Hematopoietic multipotent progenitor cell (in vitro differentiated cells): ENCODE data around the gene REC114. TPM values are rescaled to one million over a fixed set of nuclear protein-coding genes. Genes with fewer than 3 reads are reported as not detected.
"Not testable (repeated sequence)": the region's sequence is repeated elsewhere in the genome, so short reads cannot be mapped to it uniquely, and the experiment has no call there.

ENCODE experiments used
- DNase-seq, 3 donors: peaks; one replicate each; pipeline ENCODE4 v3.0.0-alpha.2; 2011 to 2015; ENCODE audit warnings: low read depth in 2 of 3, low spot score in 2 of 3
- total RNA-seq: library from RNA; depleted of rRNA; stranded (reverse); fragments of >200 nt; gene quantifications from one replicate; pipeline ENCODE4 v1.2.3, GENCODE V29; 2012

The REC114 gene
- total RNA-seq, 1 donor = not detected

DNA sequence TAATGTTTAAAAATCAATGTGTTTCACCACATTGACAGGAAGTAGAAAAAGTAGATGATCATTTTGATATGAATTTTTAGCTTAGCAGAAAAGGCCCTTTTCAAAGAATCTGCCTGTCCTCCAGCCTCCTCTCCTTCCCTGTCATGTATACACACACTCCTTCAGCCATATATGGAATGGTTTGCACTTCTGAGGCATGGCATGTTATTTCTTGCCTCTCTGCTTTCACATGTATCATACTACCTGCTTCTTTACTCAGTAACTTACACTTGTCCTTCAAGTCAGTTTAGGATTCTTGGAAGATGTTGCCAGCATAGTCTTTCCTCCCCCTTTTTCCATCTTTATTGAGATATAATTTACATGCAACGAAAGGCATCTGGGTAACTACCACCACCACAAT is 79.0 kb downstream of the REC114 start:
- DNase-seq = no peak

DNA sequence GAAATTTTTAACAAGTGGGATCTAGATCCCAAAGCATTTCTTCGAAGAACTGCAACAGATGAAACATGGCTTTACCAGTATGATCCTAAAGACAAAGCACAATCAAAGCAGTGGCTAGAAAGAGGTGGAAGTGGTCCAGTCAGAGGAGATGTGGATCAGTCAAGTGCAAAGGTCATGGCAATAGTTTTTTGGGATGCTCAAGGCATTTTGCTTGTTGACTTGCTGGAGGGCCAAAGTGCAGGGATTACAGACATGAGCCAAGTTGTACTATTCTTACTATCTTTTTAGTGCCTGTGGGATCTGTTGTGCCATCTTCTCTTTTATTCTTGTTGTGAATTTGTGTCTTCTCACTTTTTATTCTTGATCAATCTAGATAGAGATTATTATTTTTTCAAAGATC is 82.0 kb downstream of the REC114 start:
- no peak for DNase-seq

DNA sequence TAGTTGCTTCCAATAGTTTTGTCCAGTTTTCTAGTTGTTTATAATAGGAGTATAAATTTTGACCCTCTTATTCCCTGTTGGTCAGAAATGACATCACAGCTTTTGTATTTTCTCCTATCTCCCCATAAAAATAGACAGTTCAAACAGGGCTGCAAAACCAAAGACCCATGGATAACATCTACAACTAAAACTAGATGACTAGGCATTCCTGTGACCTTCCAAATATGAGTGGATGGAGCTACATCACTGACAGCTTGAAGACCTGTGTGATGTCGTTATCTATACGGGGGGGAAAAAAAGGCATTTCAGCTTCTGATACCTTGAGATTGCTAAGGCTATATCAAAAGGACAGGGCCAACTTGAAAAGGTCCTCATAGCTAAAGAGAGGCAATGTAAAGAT is 84.6 kb downstream of the REC114 start:
- DNase-seq = no peak

DNA sequence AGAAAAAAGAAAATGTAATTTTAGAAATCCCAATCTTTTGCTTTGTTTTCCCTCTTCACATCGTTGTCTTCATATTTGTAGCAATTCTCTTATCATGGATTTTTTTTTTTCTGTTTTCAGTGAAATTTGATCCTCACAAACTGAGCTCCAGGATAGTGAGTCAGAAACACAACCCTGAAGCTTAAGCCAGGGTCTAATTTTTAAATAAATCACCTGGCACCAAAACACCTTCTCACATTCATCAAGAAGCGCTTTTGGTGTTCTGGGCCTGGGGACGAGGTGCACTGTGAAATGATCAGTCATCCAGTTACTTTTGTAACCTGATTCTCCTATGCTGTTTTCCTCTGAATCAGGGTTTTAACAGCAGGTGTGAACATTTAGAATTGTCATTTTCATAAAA is 87.7 kb downstream of the REC114 start:
- DNase-seq = no peak

DNA sequence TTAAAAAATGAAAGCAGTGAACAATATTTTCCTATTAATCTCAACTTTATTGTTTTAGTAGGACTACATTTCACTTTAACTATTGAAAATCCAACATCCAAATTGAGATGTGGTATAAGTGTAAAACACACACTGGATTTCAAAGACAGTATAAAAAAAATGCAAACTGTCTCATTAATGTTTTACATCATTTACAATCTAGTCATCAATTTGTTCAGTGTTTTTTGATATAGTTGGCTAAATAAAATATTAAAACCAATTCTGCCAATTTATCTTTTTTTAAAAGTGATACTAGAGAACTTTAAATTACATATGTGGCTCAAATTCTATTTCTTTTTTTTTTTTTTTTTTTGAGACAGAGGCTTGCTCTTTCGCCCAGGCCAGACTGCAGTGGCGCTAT is 95.2 kb downstream of the REC114 start:
- no peak for DNase-seq

DNA sequence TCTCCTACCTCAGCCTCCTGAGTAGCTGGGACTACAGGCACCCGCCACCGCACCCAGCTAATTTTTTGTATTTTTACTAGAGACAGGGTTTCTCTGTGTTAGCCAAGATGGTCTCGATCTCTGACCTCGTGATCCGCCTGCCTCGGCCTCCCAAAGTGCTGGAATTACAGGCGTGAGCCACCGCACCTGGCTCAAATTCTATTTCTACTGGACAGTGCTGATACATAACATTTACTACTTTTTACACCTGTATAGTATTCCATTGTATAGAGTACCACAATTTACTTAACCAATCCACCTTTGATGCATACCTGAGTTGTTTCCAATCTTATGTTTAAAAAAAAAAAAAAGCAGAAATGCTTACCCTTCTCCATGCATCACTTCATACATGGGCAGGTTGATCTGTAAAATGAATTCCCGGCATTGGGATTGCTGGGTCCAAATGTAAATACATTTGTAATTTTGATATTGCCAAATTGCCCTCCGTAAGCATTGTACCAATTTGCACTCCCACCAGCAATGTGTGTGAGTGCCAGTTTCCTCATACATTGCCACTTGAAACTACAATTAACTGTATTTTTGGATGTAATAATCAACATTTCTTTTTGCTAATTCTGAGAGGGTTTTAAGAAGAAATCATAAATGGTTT is 95.7 kb downstream of the REC114 start:
- no peak for DNase-seq

DNA sequence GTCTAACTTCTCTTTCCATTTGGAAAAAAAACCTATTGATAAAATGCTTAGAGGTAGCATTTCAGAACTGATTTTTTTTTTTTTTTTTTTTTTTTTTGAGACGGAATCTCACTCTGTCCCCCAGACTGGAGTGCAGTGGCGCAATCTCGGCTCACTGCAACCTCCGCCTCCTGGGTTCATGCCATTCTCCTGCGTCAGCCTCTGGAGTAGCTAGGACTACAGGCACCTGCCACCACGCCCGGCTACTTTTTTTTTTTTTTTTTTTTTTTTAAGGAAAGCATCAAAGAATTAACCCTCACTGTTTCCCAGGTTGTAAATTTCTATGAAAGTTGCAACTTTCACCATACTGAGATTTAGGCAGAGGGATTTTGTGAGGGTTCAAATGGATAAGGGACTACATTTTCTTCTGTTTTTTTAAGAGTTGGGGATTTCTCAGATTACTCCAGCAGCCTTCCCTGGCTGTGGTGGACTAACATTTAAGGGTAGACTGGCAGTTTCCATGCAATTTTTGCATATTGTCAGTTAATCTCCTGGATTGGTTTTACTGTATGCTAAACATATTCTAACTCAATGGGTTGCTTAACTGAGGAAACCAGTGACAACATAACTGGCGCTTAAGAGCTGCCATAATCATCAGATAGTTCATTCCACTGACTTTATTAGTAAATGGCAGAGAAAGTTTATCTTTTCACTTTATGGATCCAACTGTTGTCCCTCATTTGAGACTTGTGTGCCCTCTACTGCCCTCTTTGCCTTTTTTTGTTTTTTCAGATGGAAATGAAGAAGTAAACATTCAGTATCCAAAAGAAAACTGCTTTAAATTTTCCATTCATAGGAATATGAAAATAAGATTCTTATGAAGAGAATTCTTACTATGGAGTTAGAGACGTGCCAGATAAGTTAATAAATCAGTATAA is 96.5 kb downstream of the REC114 start:
- no peak for DNase-seq

DNA sequence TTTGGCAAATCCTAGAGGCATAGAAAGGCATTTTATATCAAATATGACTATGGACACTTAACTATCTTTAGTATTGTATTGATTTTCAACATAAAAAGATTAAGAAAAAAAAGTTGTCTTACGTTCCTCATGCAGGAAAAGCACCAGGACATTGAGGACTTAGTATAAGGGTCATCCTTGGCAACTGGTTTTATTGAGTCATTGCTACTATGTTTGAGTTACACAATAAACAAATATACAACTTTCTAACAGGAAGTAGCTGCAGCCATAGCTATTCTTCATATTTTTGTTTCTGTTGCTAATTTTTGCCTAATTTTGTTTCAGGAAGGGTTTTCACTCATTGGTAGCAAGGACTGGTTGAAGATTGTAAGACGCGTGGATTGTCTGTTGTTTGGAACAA is 97.2 kb downstream of the REC114 start:
- no peak for DNase-seq

DNA sequence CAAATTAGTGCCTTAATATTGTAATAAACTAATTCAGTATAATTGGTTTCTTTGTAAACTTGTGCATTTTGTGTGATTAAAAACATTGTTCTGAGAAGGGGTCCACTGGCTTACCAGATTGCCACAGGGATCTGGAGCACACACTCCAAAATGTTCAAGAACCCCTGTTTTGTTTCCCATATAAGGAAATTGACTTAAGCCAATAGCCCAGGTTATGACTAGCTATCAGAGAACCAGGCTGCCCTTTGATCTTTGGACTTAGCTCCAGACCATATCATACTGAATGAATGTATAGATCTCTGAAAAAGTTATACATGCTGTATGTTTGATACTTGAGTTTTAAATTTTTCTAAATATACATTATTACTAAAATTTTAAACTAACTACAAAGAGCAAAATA is 98.5 kb downstream of the REC114 start:
- no peak for DNase-seq

DNA sequence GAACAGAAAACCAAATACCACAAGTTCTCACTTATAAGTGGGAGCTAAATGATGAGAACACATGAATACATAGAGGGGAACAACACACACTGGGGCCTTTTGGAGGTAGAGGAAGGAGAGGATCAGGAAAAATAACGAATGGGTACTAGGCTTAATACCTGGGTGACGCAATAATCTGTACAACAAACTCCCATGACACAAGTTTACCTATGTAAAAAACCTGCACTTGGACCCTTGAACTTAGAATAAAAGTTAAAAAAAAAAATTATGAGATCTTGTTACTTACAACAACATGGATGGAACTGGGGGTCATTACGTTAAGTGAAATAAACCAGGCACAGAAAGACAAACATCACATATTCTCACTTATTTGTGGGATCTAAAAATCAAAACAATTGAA is 106.0 kb downstream of the REC114 start:
- DNase-seq = not testable (repeated sequence)

DNA sequence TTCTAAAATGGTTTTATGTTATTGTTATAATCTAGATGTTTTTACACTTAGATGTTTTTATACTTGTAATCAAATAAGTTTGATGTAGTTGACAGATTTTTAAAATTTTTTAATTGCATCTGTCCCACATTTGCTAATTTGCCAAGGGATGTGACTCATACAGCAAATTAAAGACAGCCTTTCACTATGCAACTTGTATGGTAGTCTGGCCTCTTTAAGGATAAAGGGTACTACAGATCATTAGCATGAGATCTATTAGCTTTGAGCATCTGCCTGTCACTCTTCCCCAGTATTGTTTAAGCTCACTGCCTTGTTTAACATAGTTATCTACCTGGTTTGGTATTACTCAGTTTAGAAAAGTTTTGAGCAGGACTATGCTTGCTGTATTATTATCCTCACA is 107.2 kb downstream of the REC114 start:
- no peak for DNase-seq

DNA sequence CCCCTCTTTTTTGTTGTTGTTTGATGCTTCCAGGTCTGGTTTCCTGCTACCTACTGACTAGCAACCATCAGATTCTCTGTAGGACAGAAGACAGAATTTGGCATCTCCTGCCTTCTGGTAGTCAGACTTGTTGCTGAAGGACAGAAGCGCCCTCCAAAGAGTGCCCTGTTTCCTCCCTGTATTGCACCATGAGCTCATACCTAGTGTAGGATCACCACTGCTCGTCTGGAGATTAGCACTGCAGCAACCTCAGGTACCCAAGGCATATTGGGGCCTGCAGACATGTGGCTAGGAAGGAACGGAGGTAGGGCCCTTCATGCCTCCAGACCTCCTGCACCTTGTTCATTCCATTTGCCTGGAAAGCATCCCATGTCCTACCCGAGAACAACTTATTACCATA is 112.1 kb downstream of the REC114 start:
- no peak for DNase-seq

DNA sequence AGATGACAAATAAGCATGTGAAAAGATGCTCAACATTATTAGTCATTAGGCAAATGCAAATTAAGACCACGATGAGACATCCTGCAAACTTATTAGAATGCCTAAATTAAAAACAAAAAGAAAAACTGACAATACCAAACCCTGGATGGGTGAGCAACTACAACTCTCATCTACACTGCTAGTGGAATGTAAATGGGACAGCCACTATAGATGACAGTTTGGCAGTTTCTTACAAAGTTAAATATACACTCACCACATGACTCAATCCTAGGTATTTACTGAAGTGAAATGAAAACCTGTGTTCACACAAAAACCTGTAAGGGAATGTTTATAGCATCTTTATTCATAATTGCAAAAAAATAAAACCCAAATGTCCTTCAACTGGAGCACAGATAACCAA is 115.6 kb downstream of the REC114 start:
- DNase-seq = no peak

DNA sequence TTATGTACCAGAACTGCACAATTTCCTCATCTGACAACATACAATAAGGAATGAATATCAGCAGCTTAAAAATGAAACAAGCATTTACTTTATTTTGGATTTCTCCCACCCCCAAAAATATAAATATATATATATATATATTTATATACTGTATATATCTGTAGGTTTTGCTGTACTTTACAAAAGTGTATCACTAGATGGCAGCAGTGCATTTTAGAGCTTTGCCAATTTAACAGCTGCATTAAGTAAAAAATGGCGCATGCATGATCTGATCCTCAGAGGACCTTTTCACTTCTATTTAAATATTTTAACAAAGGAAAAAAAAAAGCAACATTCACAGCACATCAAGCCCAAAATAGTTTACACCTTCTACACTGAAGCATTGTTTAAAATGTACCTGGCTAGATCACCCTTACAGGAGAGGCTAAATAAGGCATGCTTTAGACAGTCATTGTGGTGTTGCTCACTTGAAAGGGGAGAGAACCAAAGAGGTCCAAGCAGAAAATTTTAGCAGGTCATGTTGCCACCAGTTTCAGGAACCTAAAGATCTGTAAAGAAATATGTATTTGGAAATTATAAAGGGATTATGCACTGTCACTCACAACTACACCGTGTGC is 117.6 kb downstream of the REC114 start:
- DNase-seq = peak in 2 of 3 donors; percentile 59 to 84

DNA sequence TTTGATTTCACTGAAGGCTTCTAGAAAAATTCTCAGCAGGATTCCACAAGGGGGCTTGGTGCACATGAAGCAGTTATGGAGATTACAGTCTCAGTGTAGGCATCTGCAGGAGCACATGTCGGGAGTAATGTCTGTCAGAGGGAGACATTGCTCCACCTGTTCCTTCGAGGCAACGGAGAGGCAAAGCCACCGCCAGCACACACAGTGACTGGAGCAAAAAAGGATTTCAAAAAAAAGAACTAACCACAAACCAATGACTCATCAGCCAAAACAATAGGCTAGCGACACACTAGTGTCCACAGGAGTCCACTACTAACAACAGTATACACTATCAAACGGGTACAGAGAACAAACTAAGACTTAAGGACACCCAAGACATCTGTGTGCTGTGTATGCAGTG is 121.3 kb downstream of the REC114 start:
- DNase-seq = peak in 2 of 3 donors; percentile 44 to 55

DNA sequence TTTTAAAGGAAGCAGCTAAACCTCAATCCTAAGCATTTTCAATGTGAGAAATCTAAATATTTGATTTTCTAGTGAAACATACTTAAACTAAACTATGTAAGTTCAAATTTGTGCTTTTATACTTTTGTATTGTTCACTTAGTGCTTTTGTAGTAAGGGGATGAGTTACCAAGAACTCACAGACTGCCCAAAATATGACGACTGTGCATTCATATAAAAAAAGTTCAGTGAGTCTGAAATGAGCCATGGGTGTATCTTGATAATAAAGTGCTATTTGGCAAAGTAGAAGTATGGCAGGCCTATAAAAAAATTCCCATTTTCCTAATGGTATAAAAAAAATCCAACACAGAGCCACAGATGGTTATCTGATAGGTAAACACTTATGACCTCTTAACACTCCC is 124.1 kb downstream of the REC114 start:
- DNase-seq = no peak

DNA sequence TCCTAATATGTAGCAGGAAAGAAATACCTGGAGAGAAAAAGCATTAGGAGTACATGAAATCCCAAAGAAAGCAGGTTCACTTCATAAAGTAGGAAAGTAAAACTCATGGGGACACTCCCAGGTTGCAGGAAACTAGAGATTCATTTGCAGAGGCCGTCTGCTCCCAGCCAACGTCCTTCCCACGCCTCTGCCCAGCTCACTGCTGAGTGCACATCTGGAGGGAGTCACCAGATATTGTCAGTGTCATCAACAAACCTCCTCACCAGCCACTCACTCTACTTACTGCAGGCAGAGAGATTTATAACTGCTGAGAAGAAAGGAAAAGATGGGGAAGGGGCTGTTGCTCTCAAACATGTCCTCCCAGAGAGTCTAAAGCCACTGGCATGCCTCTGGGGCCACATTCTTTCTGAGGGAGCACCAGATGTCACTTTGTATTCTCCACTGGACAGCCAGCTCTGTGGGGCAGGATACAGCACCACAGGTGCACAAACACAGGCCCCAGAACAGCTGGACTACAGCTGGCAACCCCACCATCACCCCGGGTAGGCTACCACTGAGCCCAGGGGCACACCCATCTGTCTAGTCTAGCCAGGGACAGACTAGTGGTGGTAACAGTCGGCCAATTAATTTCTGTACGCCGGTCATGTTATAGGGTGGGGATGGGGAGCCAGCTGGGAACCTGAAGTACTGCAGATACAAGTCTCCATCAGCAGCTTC is 125.8 kb downstream of the REC114 start:
- no peak for DNase-seq

DNA sequence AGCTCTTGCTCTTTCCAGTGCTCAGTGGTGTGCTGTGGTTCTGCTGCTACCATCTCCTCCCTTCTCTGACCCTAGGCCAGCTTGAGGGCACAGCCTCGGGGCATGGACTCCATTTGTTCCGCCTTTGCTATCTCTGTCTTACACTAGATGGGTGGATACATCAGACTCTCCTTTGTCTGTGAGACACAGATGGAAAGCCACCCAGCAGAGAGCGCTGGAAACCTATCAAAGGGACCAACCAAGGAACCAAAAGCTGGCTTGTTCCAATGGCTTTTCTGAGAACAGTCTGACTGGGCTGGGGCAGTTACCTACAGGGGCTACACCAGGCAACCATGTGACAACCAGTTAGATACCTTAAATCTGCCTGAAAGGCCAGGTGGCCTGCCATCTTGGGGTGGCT is 126.4 kb downstream of the REC114 start:
- no peak for DNase-seq

DNA sequence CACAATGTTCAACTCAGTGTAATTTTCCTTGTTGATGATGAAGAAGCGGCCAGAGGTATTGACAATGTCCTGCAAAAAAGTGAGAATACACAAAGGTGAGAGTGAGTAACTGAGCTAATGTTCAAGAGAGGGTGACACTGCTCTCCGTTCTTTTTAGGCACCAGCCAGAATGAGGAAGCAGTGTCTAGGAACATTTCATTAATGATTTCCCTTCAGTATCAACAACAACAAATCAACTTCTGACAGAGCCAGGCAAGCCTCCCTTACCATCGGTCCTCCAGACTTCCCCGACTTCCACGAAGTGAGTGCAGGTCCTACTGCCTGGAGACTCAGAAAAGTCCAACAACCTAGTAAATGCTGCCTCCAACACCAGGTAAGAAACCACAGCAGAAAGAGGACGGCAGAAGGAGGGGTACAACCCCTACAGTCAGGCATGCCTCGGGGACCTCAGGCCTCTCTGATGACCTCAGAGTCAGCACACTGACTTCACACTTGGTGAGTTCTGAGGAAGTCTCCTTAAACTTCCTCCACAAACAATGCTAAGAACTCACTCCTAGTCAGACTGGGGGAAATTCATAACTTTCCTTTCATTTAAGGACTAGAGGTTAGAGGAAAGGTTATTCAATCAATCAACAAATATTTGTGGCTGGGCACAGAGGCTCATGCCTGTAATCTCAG is 127.5 kb downstream of the REC114 start:
- DNase-seq = no peak

DNA sequence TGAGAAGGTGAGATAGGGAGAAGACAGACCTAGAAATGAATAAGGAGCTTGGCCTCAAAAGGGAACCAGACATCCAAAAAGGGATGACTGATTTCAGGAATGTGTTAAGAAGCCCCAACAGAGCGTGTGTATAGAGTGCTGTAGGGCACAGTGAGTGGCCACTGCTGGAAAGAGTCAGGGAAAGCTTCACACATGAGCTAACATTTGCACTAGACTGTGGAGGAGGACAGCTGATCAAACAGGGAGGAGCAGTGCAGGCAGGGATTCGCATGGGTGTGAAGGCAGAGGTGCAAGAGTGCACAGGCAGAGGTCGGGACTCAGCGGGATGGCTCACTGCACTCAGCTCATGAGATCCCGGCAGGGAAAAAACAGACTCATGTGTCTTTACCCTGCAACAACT is 128.4 kb downstream of the REC114 start:
- no peak for DNase-seq

DNA sequence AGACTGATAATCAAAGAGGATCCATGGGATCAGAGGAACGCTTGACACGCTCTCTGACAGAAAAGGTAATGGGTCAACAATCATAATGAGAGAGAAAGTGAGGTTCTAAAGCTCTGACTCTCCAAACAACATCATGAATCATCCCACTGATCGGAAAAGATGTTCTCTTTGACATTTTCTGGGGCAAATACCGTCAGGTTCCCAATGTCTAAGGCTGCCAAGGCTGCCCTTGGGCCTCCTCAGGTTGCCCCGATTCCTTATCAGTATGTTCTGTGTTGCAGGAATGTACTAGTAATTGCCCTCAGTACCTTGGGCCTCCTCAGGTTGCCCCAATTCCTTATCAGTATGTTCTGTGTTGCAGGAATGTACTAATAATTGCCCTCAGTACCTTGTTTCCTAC is 129.3 kb downstream of the REC114 start:
- no peak for DNase-seq
